WTC11 (cell line): ENCODE measurements around the gene GAB1.

Experiments used
- AFF4 ChIP-seq: sonication (generic); formaldehyde crosslinking; IDR thresholded peaks from 2 replicates; pipeline ENCODE4 v1.8.1; 2023; ENCODE audit warnings: mild to moderate bottlenecking, missing genetic modification reagents, borderline replicate concordance
- CBFB ChIP-seq: sonication (generic); formaldehyde crosslinking; IDR thresholded peaks from 2 replicates; pipeline ENCODE4 v1.8.1; 2022; ENCODE audit warnings: mild to moderate bottlenecking, low read depth, missing genetic modification reagents
- CREM ChIP-seq: sonication (generic); formaldehyde crosslinking; IDR thresholded peaks from 2 replicates; pipeline ENCODE4 v1.8.1; 2022; ENCODE audit warnings: mild to moderate bottlenecking, missing genetic modification reagents, moderate library complexity
- E2F1 ChIP-seq: sonication (generic); formaldehyde crosslinking; IDR thresholded peaks from 2 replicates; pipeline ENCODE4 v1.8.0; 2022; ENCODE audit warnings: mild to moderate bottlenecking, missing genetic modification reagents
- ESRRA ChIP-seq: sonication (generic); formaldehyde crosslinking; IDR thresholded peaks from 2 replicates; pipeline ENCODE4 v1.8.1; 2022; ENCODE audit warnings: mild to moderate bottlenecking, missing genetic modification reagents, borderline replicate concordance
- JUN ChIP-seq: sonication (generic); formaldehyde crosslinking; IDR thresholded peaks from 2 replicates; pipeline ENCODE4 v1.8.0; 2023; ENCODE audit warnings: mild to moderate bottlenecking, missing genetic modification reagents
- USF2 ChIP-seq: sonication (generic); formaldehyde crosslinking; IDR thresholded peaks from 2 replicates; pipeline ENCODE4 v1.8.1; 2023; ENCODE audit warnings: mild to moderate bottlenecking, missing genetic modification reagents, moderate library complexity
- ZNF121 ChIP-seq: sonication (generic); formaldehyde crosslinking; IDR thresholded peaks from 2 replicates; pipeline ENCODE4 v1.8.0; 2023; ENCODE audit warnings: missing genetic modification reagents
- TF ChIP-seq, protein P1 (sequence below): sonication (generic); formaldehyde crosslinking; IDR thresholded peaks from 2 replicates; pipeline ENCODE4 v1.8.1; 2022; ENCODE audit warnings: low read depth, missing genetic modification reagents, borderline replicate concordance
- TF ChIP-seq, protein P2 (sequence below): fragments of 200-600 bp; IDR thresholded peaks from 2 replicates; pipeline ENCODE4 v1.8.0; 2022; ENCODE audit warnings: antibody characterized with exemption

- no peak for TF ChIP-seq JUN (CRISPR knock-in tag)
- TF ChIP-seq, protein P1, sequence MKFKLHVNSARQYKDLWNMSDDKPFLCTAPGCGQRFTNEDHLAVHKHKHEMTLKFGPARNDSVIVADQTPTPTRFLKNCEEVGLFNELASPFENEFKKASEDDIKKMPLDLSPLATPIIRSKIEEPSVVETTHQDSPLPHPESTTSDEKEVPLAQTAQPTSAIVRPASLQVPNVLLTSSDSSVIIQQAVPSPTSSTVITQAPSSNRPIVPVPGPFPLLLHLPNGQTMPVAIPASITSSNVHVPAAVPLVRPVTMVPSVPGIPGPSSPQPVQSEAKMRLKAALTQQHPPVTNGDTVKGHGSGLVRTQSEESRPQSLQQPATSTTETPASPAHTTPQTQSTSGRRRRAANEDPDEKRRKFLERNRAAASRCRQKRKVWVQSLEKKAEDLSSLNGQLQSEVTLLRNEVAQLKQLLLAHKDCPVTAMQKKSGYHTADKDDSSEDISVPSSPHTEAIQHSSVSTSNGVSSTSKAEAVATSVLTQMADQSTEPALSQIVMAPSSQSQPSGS, result no peak
- TF ChIP-seq, protein P2, sequence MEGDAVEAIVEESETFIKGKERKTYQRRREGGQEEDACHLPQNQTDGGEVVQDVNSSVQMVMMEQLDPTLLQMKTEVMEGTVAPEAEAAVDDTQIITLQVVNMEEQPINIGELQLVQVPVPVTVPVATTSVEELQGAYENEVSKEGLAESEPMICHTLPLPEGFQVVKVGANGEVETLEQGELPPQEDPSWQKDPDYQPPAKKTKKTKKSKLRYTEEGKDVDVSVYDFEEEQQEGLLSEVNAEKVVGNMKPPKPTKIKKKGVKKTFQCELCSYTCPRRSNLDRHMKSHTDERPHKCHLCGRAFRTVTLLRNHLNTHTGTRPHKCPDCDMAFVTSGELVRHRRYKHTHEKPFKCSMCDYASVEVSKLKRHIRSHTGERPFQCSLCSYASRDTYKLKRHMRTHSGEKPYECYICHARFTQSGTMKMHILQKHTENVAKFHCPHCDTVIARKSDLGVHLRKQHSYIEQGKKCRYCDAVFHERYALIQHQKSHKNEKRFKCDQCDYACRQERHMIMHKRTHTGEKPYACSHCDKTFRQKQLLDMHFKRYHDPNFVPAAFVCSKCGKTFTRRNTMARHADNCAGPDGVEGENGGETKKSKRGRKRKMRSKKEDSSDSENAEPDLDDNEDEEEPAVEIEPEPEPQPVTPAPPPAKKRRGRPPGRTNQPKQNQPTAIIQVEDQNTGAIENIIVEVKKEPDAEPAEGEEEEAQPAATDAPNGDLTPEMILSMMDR, result no peak
- TF ChIP-seq E2F1 (CRISPR knock-in tag), result no peak
- no peak for TF ChIP-seq CREM
- no peak for TF ChIP-seq ESRRA (CRISPR knock-in tag)
- no peak for TF ChIP-seq USF2 (CRISPR knock-in tag)
- no peak for TF ChIP-seq CBFB (CRISPR knock-in tag)
- TF ChIP-seq AFF4 (CRISPR knock-in tag), result no peak
- TF ChIP-seq ZNF121 (CRISPR knock-in tag), result no peak
Measured at GRCh38 chr4:143481361-143481760, 144.7 kb downstream of the GAB1 start.
